Measurements from ENCODE around the gene SCARF1.

SCARF1 gene

GRCh38 chr17:1644493-1645206 lies 882 bp downstream of the SCARF1 start:
- no peak overlapping the region for H3K23ac ChIP-seq (ENCODE audit: low read length)
- DNase-seq: no peak
- H2AK5ac ChIP-seq (ENCODE audit: low read length): no peak overlapping the region
- H3K79me2 ChIP-seq (ENCODE audit: control insufficient read depth, insufficient read depth, low read length): no peaks in the 10 kb centered on the region
- H2BK120ac ChIP-seq (ENCODE audit: low read depth, low read length): no peak overlapping the region
- H3K9ac ChIP-seq (ENCODE audit: low read length): no peak overlapping the region
- H2BK15ac ChIP-seq (replicated peaks; ENCODE audit: low read depth): no peak overlapping the region
- H2BK5ac ChIP-seq (ENCODE audit: low read length): no peak overlapping the region
- no CpG with 5 or more reads among the region's 15 CpGs for WGBS (ENCODE audit: extremely low coverage, insufficient coverage, low lambda C conversion rate)
- H3K27ac ChIP-seq (ENCODE audit: low read depth, low read length): no peak overlapping the region
- no peaks in the 10 kb centered on the region for H3K27me3 ChIP-seq (ENCODE audit: insufficient read depth, low read length, poor library complexity)
- no peak overlapping the region for H3K56ac ChIP-seq (ENCODE audit: low read length)
- H4K5ac ChIP-seq (ENCODE audit: low read length): no peak overlapping the region
- H3K36me3 ChIP-seq (ENCODE audit: control insufficient read depth, insufficient read depth, low read length): no peaks in the 10 kb centered on the region
- no peak overlapping the region for H3K4me2 ChIP-seq (ENCODE audit: low read length)
- no peak overlapping the region for H3K4me3 ChIP-seq (ENCODE audit: low read length)
- H3K18ac ChIP-seq (ENCODE audit: low read length): no peak overlapping the region
- no peak overlapping the region for H3K4ac ChIP-seq (ENCODE audit: low read depth, low read length)
- H3K79me1 ChIP-seq (ENCODE audit: low read length): no peaks in the 10 kb centered on the region
- H3K4me1 ChIP-seq (ENCODE audit: control insufficient read depth, low read depth, low read length): peaks cover 8% of the 10 kb centered on the region
- H4K8ac ChIP-seq (ENCODE audit: low read depth, low read length): no peak overlapping the region

DNA sequence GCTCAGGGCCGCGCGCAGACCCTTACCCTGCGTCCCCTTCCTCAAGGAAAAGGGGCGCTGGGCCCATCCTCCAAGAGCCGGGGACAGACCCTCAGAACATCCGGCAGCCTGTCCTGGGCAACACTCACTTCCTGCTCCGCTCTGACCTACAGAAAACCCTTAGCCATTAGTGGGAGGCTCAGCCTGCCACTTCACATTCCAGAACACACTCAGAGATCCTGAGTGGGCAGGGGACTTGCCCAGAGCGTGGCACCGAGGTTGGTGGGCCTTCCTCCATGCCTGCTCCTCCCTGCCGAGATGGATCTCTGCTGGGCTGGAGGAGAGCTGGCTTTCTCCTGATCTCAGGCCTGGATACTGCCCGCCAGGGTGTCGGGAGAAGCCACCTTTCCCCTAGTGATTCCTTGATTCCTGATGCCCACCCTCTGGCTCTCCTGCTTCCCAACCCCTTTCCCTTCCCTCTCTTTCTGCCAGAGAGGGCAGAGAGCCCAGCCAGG lies 1.5 kb downstream of the SCARF1 start:
- Histone ChIP-seq H2BK15ac (replicated peaks; ENCODE audit: low read depth) (no peak overlapping the region), H3K27me3 (ENCODE audit: insufficient read depth, low read length, poor library complexity) (no peaks in the 10 kb centered on the region)
- WGBS (ENCODE audit: extremely low coverage, insufficient coverage, low lambda C conversion rate): no CpG with 5 or more reads among the region's 13 CpGs

DNA sequence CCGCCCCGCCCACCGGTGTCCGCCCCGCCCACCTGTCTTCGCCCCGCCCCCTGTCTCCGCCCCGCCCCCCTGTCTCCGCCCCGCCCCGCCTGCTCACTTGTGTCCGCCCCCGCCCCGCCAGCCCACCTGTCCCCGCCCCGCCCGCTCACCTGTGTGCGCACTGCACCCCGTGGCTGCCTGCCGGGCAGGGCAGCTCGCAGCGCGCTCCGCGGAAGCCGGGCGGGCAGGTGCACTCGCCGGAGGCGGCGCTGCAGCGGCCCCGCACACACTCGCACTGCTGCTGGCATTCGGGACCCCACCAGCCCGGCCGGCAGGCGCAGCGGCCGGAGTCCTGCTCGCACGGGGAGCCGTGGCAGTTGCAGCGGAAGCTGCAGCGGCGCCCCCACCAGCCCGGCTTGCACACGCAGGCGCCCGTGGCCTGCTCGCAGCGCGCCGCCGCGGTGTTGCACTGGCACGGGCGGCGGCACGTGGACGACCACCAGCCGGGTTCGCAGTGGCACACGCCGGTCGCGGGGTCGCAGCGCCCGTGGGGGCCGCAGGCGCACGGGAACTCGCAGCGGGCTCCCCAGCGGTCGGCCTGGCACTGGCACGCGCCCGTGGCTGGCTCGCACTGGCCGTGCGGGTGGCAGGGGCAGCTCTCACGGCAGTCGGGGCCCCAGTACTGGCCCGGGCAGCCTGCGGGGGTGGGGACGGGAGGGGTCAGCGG lies 2.1 kb downstream of the SCARF1 start:
- Histone ChIP-seq H3K4ac (ENCODE audit: low read depth, low read length) (no peak overlapping the region), H2BK5ac (ENCODE audit: low read length) (no peak overlapping the region), H3K36me3 (ENCODE audit: control insufficient read depth, insufficient read depth, low read length) (no peaks in the 10 kb centered on the region), H3K27me3 (ENCODE audit: insufficient read depth, low read length, poor library complexity) (no peaks in the 10 kb centered on the region), H2AK5ac (ENCODE audit: low read length) (no peak overlapping the region), H3K23ac (ENCODE audit: low read length) (no peak overlapping the region), H3K79me2 (ENCODE audit: control insufficient read depth, insufficient read depth, low read length) (no peaks in the 10 kb centered on the region), H3K18ac (ENCODE audit: low read length) (no peak overlapping the region), H3K4me3 (ENCODE audit: low read length) (peak overlapping the region; percentile 15), H2BK15ac (replicated peaks; ENCODE audit: low read depth) (no peak overlapping the region), H3K4me1 (ENCODE audit: control insufficient read depth, low read depth, low read length) (peaks cover 8% of the 10 kb centered on the region), H3K56ac (ENCODE audit: low read length) (peak overlapping the region; percentile 79), H3K9ac (ENCODE audit: low read length) (peak overlapping the region; percentile 54), H3K27ac (ENCODE audit: low read depth, low read length) (no peak overlapping the region), H3K79me1 (ENCODE audit: low read length) (no peaks in the 10 kb centered on the region), H4K8ac (ENCODE audit: low read depth, low read length) (no peak overlapping the region), H4K5ac (ENCODE audit: low read length) (no peak overlapping the region), H2BK120ac (ENCODE audit: low read depth, low read length) (no peak overlapping the region), H3K4me2 (ENCODE audit: low read length) (peak overlapping the region; percentile 73)
- no CpG with 5 or more reads among the region's 90 CpGs for WGBS (ENCODE audit: extremely low coverage, insufficient coverage, low lambda C conversion rate)
- peak; percentile 81 for DNase-seq

More for the DNA sequence above, 1.5 kb downstream of the SCARF1 start:
- H2BK5ac ChIP-seq (ENCODE audit: low read length): no peak overlapping the region
- no peak overlapping the region for H2AK5ac ChIP-seq (ENCODE audit: low read length)
- peak overlapping the region; percentile 24 for H3K9ac ChIP-seq (ENCODE audit: low read length)
- H3K36me3 ChIP-seq (ENCODE audit: control insufficient read depth, insufficient read depth, low read length): no peaks in the 10 kb centered on the region
- H4K8ac ChIP-seq (ENCODE audit: low read depth, low read length): no peak overlapping the region
- no peaks in the 10 kb centered on the region for H3K79me1 ChIP-seq (ENCODE audit: low read length)
- DNase-seq: no peak
- no peak overlapping the region for H3K23ac ChIP-seq (ENCODE audit: low read length)
- no peak overlapping the region for H2BK120ac ChIP-seq (ENCODE audit: low read depth, low read length)
- H4K5ac ChIP-seq (ENCODE audit: low read length): no peak overlapping the region
- H3K18ac ChIP-seq (ENCODE audit: low read length): no peak overlapping the region
- no peak overlapping the region for H3K4me3 ChIP-seq (ENCODE audit: low read length)
- no peak overlapping the region for H3K4me2 ChIP-seq (ENCODE audit: low read length)
- peaks cover 8% of the 10 kb centered on the region for H3K4me1 ChIP-seq (ENCODE audit: control insufficient read depth, low read depth, low read length)
- no peaks in the 10 kb centered on the region for H3K79me2 ChIP-seq (ENCODE audit: control insufficient read depth, insufficient read depth, low read length)
- no peak overlapping the region for H3K27ac ChIP-seq (ENCODE audit: low read depth, low read length)
- peak overlapping the region; percentile 79 for H3K56ac ChIP-seq (ENCODE audit: low read length)
- H3K4ac ChIP-seq (ENCODE audit: low read depth, low read length): no peak overlapping the region

DNA sequence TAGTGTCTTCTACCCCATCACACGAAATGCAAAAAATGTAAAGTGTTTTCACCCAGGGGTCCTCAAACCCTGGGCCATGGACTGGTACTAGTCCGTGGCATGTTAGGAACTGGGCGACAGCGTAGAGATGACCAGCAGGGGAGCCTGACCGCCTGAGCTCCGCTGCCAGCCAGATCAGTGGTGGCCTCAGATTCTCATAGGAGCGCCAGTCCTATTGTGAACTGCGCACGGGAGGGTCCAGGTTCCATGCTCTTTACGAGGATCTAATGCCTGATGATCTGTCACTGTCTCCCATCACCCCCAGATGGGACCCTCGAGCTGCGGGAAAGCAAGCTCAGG lies 4.5 kb downstream of the SCARF1 start:
- Histone ChIP-seq H3K23ac (ENCODE audit: low read length) (no peak overlapping the region), H3K4me2 (ENCODE audit: low read length) (no peak overlapping the region), H3K18ac (ENCODE audit: low read length) (no peak overlapping the region), H3K4me3 (ENCODE audit: low read length) (no peak overlapping the region), H3K79me1 (ENCODE audit: low read length) (no peaks in the 10 kb centered on the region), H2AK5ac (ENCODE audit: low read length) (no peak overlapping the region), H4K5ac (ENCODE audit: low read length) (no peak overlapping the region), H4K8ac (ENCODE audit: low read depth, low read length) (no peak overlapping the region), H3K9ac (ENCODE audit: low read length) (no peak overlapping the region), H3K27ac (ENCODE audit: low read depth, low read length) (no peak overlapping the region), H3K27me3 (ENCODE audit: insufficient read depth, low read length, poor library complexity) (no peaks in the 10 kb centered on the region), H3K4ac (ENCODE audit: low read depth, low read length) (no peak overlapping the region), H3K4me1 (ENCODE audit: control insufficient read depth, low read depth, low read length) (peaks cover 8% of the 10 kb centered on the region), H3K36me3 (ENCODE audit: control insufficient read depth, insufficient read depth, low read length) (no peaks in the 10 kb centered on the region), H3K56ac (ENCODE audit: low read length) (no peak overlapping the region), H2BK5ac (ENCODE audit: low read length) (no peak overlapping the region), H2BK120ac (ENCODE audit: low read depth, low read length) (no peak overlapping the region), H3K79me2 (ENCODE audit: control insufficient read depth, insufficient read depth, low read length) (no peaks in the 10 kb centered on the region), H2BK15ac (replicated peaks; ENCODE audit: low read depth) (no peak overlapping the region)
- no peak for DNase-seq
- no CpG with 5 or more reads among the region's 12 CpGs for WGBS (ENCODE audit: extremely low coverage, insufficient coverage, low lambda C conversion rate)

- Histone ChIP-seq H3K23ac (ENCODE audit: low read length) (no peak overlapping the region), H3K79me1 (ENCODE audit: low read length) (no peaks in the 10 kb centered on the region), H4K5ac (ENCODE audit: low read length) (no peak overlapping the region), H2AK5ac (ENCODE audit: low read length) (no peak overlapping the region), H3K79me2 (ENCODE audit: control insufficient read depth, insufficient read depth, low read length) (no peaks in the 10 kb centered on the region), H3K4me2 (ENCODE audit: low read length) (no peak overlapping the region), H2BK120ac (ENCODE audit: low read depth, low read length) (no peak overlapping the region), H3K27me3 (ENCODE audit: insufficient read depth, low read length, poor library complexity) (no peaks in the 10 kb centered on the region), H3K56ac (ENCODE audit: low read length) (peak overlapping the region; percentile 15), H3K4me1 (ENCODE audit: control insufficient read depth, low read depth, low read length) (peaks cover 6% of the 10 kb centered on the region), H3K36me3 (ENCODE audit: control insufficient read depth, insufficient read depth, low read length) (no peaks in the 10 kb centered on the region), H3K27ac (ENCODE audit: low read depth, low read length) (no peak overlapping the region), H2BK5ac (ENCODE audit: low read length) (no peak overlapping the region), H3K18ac (ENCODE audit: low read length) (no peak overlapping the region), H3K4ac (ENCODE audit: low read depth, low read length) (no peak overlapping the region), H4K8ac (ENCODE audit: low read depth, low read length) (no peak overlapping the region), H2BK15ac (replicated peaks; ENCODE audit: low read depth) (no peak overlapping the region), H3K9ac (ENCODE audit: low read length) (no peak overlapping the region), H3K4me3 (ENCODE audit: low read length) (no peak overlapping the region)
- WGBS (ENCODE audit: extremely low coverage, insufficient coverage, low lambda C conversion rate): no CpG with 5 or more reads among the region's 23 CpGs
- DNase-seq: no peak
These were observed 5.0 kb downstream of the SCARF1 start for GRCh38 chr17:1640329-1641064.

Data from mesendoderm (in vitro differentiated cells).